Suprapubic skin (tissue), 4 donors: ENCODE measurements around the gene SNX9.

Experiments used
- EP300 ChIP-seq: sonication (generic); formaldehyde crosslinking; IDR thresholded peaks from one replicate; pipeline ENCODE4 v1.6.1; 2017; ENCODE audit warnings: antibody characterized with exemption
- POLR2A ChIP-seq, 2 donors: fragments of 450-650 bp; IDR thresholded peaks; one replicate each; pipeline ENCODE4 v1.6.1; 2017; ENCODE audit warnings: antibody characterized with exemption in 2 of 2, mild to moderate bottlenecking in 2 of 2, moderate library complexity in 2 of 2
- POLR2AphosphoS5 ChIP-seq, 3 donors: sonication (generic); formaldehyde crosslinking; IDR thresholded peaks; one replicate each; pipeline ENCODE4 v1.6.1; 2017; ENCODE audit warnings: antibody characterized with exemption in 3 of 3
- TF ChIP-seq, protein P1 (sequence below), 2 donors: fragments of 200-600 bp in 1 of 2; fragments of 450-650 bp in 1 of 2; sonication (generic) in 1 of 2; IDR thresholded peaks; one replicate each; pipeline ENCODE4 v1.5.1; 2016 to 2019; ENCODE audit warnings: antibody characterized with exemption in 2 of 2, mild to moderate bottlenecking in 1 of 2, moderate library complexity in 1 of 2

GRCh38 chr6:157822245-157823000 is 623 bp upstream of the SNX9 start:
- TF ChIP-seq, protein P1, sequence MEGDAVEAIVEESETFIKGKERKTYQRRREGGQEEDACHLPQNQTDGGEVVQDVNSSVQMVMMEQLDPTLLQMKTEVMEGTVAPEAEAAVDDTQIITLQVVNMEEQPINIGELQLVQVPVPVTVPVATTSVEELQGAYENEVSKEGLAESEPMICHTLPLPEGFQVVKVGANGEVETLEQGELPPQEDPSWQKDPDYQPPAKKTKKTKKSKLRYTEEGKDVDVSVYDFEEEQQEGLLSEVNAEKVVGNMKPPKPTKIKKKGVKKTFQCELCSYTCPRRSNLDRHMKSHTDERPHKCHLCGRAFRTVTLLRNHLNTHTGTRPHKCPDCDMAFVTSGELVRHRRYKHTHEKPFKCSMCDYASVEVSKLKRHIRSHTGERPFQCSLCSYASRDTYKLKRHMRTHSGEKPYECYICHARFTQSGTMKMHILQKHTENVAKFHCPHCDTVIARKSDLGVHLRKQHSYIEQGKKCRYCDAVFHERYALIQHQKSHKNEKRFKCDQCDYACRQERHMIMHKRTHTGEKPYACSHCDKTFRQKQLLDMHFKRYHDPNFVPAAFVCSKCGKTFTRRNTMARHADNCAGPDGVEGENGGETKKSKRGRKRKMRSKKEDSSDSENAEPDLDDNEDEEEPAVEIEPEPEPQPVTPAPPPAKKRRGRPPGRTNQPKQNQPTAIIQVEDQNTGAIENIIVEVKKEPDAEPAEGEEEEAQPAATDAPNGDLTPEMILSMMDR (IDR thresholded peaks at IDR 0.05): no peak
- no peak for TF ChIP-seq POLR2AphosphoS5 (IDR thresholded peaks at IDR 0.05)
- no peak for TF ChIP-seq EP300
- no peak for TF ChIP-seq POLR2A (IDR thresholded peaks at IDR 0.05)
